MM.1S (cell line): ENCODE data around the gene COQ8A.

ENCODE experiments used
- DNase-seq: peaks from one replicate; pipeline ENCODE4 v3.0.0-alpha.2; 2015
- H2AFZ ChIP-seq: fragments of 300-600 bp; sonication (generic); 2 replicates; pipeline ENCODE4 v1.6.0; 2016; ENCODE audit warnings: antibody characterized with exemption, low read length
- H3F3A ChIP-seq: fragments of 300-600 bp; sonication (generic); 2 replicates; pipeline ENCODE4 v1.6.1; 2016; ENCODE audit warnings: mild to moderate bottlenecking, antibody characterized with exemption, low read length, moderate library complexity, mixed read lengths; ENCODE audit not compliant: insufficient read depth
- H3K27ac ChIP-seq: fragments of 300-600 bp; sonication (generic); 2 replicates; pipeline ENCODE4 v1.5.1; 2016; ENCODE audit warnings: mild to moderate bottlenecking, low read length
- H3K27me3 ChIP-seq: fragments of 300-600 bp; sonication (generic); replicated peaks from 2 replicates; pipeline ENCODE4 v1.6.0; 2016; ENCODE audit warnings: low read length; ENCODE audit not compliant: insufficient read depth
- H3K36me3 ChIP-seq: fragments of 300-600 bp; sonication (generic); replicated peaks from 2 replicates; pipeline ENCODE4 v1.6.1; 2016; ENCODE audit warnings: mild to moderate bottlenecking, low read length, mixed read lengths; ENCODE audit not compliant: insufficient read depth
- H3K4me1 ChIP-seq: fragments of 300-600 bp; sonication (generic); 2 replicates; pipeline ENCODE4 v1.6.1; 2016; ENCODE audit warnings: low read length, mixed read lengths
- H3K4me2 ChIP-seq: fragments of 300-600 bp; sonication (generic); 2 replicates; pipeline ENCODE4 v1.6.0; 2016; ENCODE audit warnings: low read depth, low read length
- H3K4me3 ChIP-seq: fragments of 300-600 bp; sonication (generic); 2 replicates; pipeline ENCODE4 v1.5.1; 2016; ENCODE audit warnings: low read length, mixed read lengths
- H3K79me2 ChIP-seq: fragments of 300-600 bp; sonication (generic); 2 replicates; pipeline ENCODE4 v1.6.1; 2016; ENCODE audit warnings: mixed run types, low read length, mixed read lengths
- H3K9ac ChIP-seq: fragments of 300-600 bp; sonication (generic); 2 replicates; pipeline ENCODE4 v1.6.1; 2016; ENCODE audit warnings: low read length, mixed read lengths
- H3K9me2 ChIP-seq: fragments of 300-600 bp; sonication (generic); replicated peaks from 2 replicates; pipeline ENCODE4 v1.6.1; 2016; ENCODE audit warnings: mild to moderate bottlenecking, low read length, mixed read lengths; ENCODE audit not compliant: insufficient read depth
- H3K9me3 ChIP-seq: fragments of 300-600 bp; sonication (generic); replicated peaks from 2 replicates; pipeline ENCODE4 v1.6.1; 2016; ENCODE audit warnings: mild to moderate bottlenecking, low read length, mixed read lengths; ENCODE audit not compliant: insufficient read depth
- H4K20me1 ChIP-seq: fragments of 300-600 bp; sonication (generic); 2 replicates; pipeline ENCODE4 v1.6.1; 2016; ENCODE audit warnings: mild to moderate bottlenecking, low read length, moderate library complexity, mixed read lengths; ENCODE audit not compliant: insufficient read depth
- CTCF ChIP-seq: fragments of 300-600 bp; sonication (generic); IDR thresholded peaks from 2 replicates; pipeline ENCODE4 v1.5.1; 2016; ENCODE audit warnings: antibody characterized with exemption, low read length, mixed read lengths
- EZH2 ChIP-seq: fragments of 300-600 bp; sonication (generic); optimal IDR thresholded peaks from 2 replicates; pipeline ENCODE3; 2017; ENCODE audit warnings: low read depth, mild to moderate bottlenecking, antibody characterized with exemption, low read length, mixed read lengths
- EZH2phosphoT487 ChIP-seq: fragments of 300-600 bp; sonication (generic); IDR thresholded peaks from 2 replicates; pipeline ENCODE4 v1.6.1; 2018; ENCODE audit warnings: antibody characterized with exemption, low read length

Gene COQ8A

GRCh38 chr1:226966683-226967082, 26.6 kb downstream of the COQ8A start:
- Histone ChIP-seq H3K79me2 (peaks cover 58% of the 10 kb centered on the region), H3F3A (no peaks in the 10 kb centered on the region), H3K27ac (no peak overlapping the region), H3K36me3 (0 out of 2 replicates have a peak, but pooled peaks cover 4% of the 10 kb centered on the region), H3K9me3 (no peaks in the 10 kb centered on the region), H3K4me2 (no peak overlapping the region), H4K20me1 (no peaks in the 10 kb centered on the region), H3K27me3 (no peaks in the 10 kb centered on the region), H3K9ac (no peak overlapping the region), H3K4me3 (no peak overlapping the region), H3K9me2 (no peaks in the 10 kb centered on the region), H2AFZ (no peak overlapping the region), H3K4me1 (no peaks in the 10 kb centered on the region)
- TF ChIP-seq CTCF (no peak), EZH2 (no peak), EZH2phosphoT487 (no peak)
- no peak for DNase-seq

- DNase-seq = no peak
- H3K9ac ChIP-seq = no peak overlapping the region
- H3K9me2 ChIP-seq = no peaks in the 10 kb centered on the region
- no peak overlapping the region for H3K4me3 ChIP-seq
- no peak overlapping the region for H3K27ac ChIP-seq
- no peak overlapping the region for H2AFZ ChIP-seq
- H3K36me3 ChIP-seq = 0 out of 2 replicates have a peak, but pooled peaks cover 4% of the 10 kb centered on the region
- H4K20me1 ChIP-seq = no peaks in the 10 kb centered on the region
- H3K79me2 ChIP-seq = peaks cover 51% of the 10 kb centered on the region
- no peak overlapping the region for H3K4me2 ChIP-seq
- H3K9me3 ChIP-seq = no peaks in the 10 kb centered on the region
- no peaks in the 10 kb centered on the region for H3F3A ChIP-seq
- H3K4me1 ChIP-seq = no peaks in the 10 kb centered on the region
- TF ChIP-seq CTCF = no peak
- TF ChIP-seq EZH2phosphoT487 = no peak
- no peak for TF ChIP-seq EZH2
- H3K27me3 ChIP-seq = no peaks in the 10 kb centered on the region
Measured at GRCh38 chr1:226967665-226968064, 27.6 kb downstream of the COQ8A start.

GRCh38 chr1:226971765-226972164, 31.7 kb downstream of the COQ8A start:
- Histone ChIP-seq H3K4me2 (no peak overlapping the region), H3K9ac (no peak overlapping the region), H2AFZ (no peak overlapping the region), H3K27ac (no peak overlapping the region), H3K4me1 (no peaks in the 10 kb centered on the region), H3K79me2 (peaks cover 52% of the 10 kb centered on the region), H4K20me1 (no peaks in the 10 kb centered on the region), H3K36me3 (0 out of 2 replicates have a peak, but pooled peaks cover 4% of the 10 kb centered on the region), H3K27me3 (no peaks in the 10 kb centered on the region), H3K9me3 (no peaks in the 10 kb centered on the region), H3K9me2 (no peaks in the 10 kb centered on the region), H3K4me3 (no peak overlapping the region), H3F3A (no peaks in the 10 kb centered on the region)
- TF ChIP-seq CTCF (no peak), EZH2phosphoT487 (no peak), EZH2 (no peak)
- DNase-seq = no peak
